Measurements from ENCODE around the gene MYO5A. TPM values are rescaled to one million over a fixed set of nuclear protein-coding genes. Genes with fewer than 3 reads are reported as not detected.

MYO5A gene
- total and polyA plus RNA-seq, 3 donors from 2014 or later = 11.7 to 35.5 (median 24.3) TPM

GRCh38 chr15:52282418-52282817 is 246.3 kb downstream of the MYO5A start:
- TF ChIP-seq POLR2A (IDR thresholded peaks at IDR 0.05) = no peak
- Histone ChIP-seq H3K36me3 (ENCODE audit: low read depth, missing control alignments) (no peaks in the 10 kb centered on the region), H3K4me3 (no peak overlapping the region), H3K9me3 (no peaks in the 10 kb centered on the region), H3K27me3 (no peaks in the 10 kb centered on the region), H3K4me1 (peaks cover 18% of the 10 kb centered on the region), H3K27ac (peak overlapping the region; percentile 60 to 69)
- no peak for DNase-seq
- intact Hi-C loops (cut with DNase I; ENCODE audit: low total_unique reads) = no loop called here
- WGBS, 2 donors = 70 to 76% methylated on average over 13 to 14 of the region's 14 CpGs

- no peak overlapping the region for H3K4me3 ChIP-seq
- no peaks in the 10 kb centered on the region for H3K9me3 ChIP-seq
- intact Hi-C loops (cut with DNase I; ENCODE audit: low total_unique reads) = no loop called here
- H3K36me3 ChIP-seq (ENCODE audit: low read depth, missing control alignments) = no peaks in the 10 kb centered on the region
- H3K4me1 ChIP-seq = peaks cover 18% of the 10 kb centered on the region
- WGBS, 2 donors = 62 to 64% methylated on average over 7 to 10 of the region's 10 CpGs
- H3K27ac ChIP-seq = peak overlapping the region; percentile 19 to 60
- peak; percentile 82 for DNase-seq
- H3K27me3 ChIP-seq = no peaks in the 10 kb centered on the region
- TF ChIP-seq POLR2A (IDR thresholded peaks at IDR 0.05) (no peak), CTCF (IDR thresholded peaks at IDR 0.05) (no peak)
These were observed 247.3 kb downstream of the MYO5A start for GRCh38 chr15:52281085-52282035.

- H3K4me1 ChIP-seq = peaks cover 18% of the 10 kb centered on the region
- TF ChIP-seq POLR2A (IDR thresholded peaks at IDR 0.05) (no peak), CTCF (IDR thresholded peaks at IDR 0.05) (no peak)
- peak; percentile 60 for DNase-seq
These were observed 248.2 kb downstream of the MYO5A start for GRCh38 chr15:52280326-52281084.

GRCh38 chr15:52278636-52279367 is 249.9 kb downstream of the MYO5A start:
- intact Hi-C loops (cut with DNase I; ENCODE audit: low total_unique reads) = no loop called here
- Histone ChIP-seq H3K4me3 (no peak overlapping the region), H3K4me1 (peaks cover 14% of the 10 kb centered on the region), H3K27ac (no peak overlapping the region), H3K9me3 (no peaks in the 10 kb centered on the region), H3K27me3 (no peaks in the 10 kb centered on the region), H3K36me3 (ENCODE audit: low read depth, missing control alignments) (no peaks in the 10 kb centered on the region)
- WGBS, 2 donors = 92 to 95% methylated on average over 13 of the region's 13 CpGs
- no peak for TF ChIP-seq POLR2A (IDR thresholded peaks at IDR 0.05)
- no peak for TF ChIP-seq CTCF (IDR thresholded peaks at IDR 0.05)
- no peak for DNase-seq

More at GRCh38 chr15:52280326-52281084, 248.2 kb downstream of the MYO5A start:
- whole genome bisulfite sequencing, 2 donors = 78 to 84% methylated on average over 11 of the region's 11 CpGs
- Histone ChIP-seq H3K4me3 (no peak overlapping the region), H3K36me3 (ENCODE audit: low read depth, missing control alignments) (no peaks in the 10 kb centered on the region), H3K27ac (peak overlapping the region; percentile 33 to 37), H3K9me3 (no peaks in the 10 kb centered on the region), H3K27me3 (no peaks in the 10 kb centered on the region)
- intact Hi-C loops (cut with DNase I; ENCODE audit: low total_unique reads) = no loop called here
